ENCODE measurements around the gene COL11A2.
"Not testable (repeated sequence)": the region's sequence is repeated elsewhere in the genome, so short reads cannot be mapped to it uniquely, and the experiment has no call there.

COL11A2 gene

DNA sequence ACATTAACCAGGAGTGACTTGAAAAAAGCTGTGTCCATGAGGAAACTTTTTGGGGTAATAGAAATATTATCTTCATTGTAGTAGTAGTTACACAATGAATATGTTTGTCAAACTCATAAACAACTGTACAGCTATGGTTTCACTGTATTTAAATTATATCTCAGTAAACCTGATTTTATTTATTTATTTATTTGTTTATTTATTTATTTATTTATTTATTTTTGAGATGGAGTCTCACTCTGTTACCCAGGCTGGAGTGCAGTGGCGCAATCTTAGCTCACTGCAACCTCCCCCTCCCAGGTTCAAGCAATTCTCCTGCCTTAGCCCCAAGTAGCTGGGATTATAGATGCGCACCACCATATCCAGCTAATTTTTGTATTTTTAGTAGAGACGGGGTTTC lies 41.7 kb downstream of the COL11A2 start:
- not testable (repeated sequence) for DNase-seq

DNA sequence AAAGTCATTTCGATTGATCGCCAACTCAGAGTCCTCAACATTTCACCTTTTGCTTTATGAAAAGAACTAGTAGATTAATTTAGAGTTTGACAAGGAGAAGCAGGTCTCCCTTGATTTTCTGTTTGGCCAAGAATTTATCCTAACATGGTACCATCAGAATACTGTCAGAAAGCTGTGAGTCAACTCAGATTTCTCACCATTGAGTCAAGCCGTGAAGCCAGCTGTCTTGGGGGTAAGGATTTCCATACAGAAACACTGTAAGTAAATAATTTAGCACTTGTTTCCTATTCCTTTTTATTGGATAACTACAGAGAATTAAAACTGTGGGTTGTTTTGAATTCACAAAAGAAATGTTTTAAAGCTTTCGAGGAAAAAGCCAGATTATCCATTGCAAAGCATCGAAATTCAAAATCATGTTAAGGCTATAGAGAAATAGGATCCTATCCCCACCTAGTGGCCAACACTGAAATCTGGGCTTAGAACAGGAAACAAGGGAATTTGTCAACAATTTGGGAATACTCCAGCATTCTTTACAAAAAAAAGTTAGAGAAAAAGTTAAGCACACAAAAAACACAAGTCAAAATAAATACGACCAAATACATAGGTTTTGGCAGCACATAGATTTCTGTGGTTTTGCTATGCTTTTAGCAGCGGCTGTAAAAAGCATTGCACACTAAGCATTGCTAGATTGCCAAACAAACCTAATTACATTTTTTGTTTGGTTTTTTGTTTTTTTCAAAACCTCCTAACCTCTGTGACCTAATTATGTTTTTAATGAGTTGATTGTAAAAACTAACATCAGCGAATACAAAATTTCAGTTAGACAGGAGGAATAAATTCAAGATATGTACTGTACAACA lies 44.2 kb downstream of the COL11A2 start:
- peak; percentile 59 for DNase-seq

DNA sequence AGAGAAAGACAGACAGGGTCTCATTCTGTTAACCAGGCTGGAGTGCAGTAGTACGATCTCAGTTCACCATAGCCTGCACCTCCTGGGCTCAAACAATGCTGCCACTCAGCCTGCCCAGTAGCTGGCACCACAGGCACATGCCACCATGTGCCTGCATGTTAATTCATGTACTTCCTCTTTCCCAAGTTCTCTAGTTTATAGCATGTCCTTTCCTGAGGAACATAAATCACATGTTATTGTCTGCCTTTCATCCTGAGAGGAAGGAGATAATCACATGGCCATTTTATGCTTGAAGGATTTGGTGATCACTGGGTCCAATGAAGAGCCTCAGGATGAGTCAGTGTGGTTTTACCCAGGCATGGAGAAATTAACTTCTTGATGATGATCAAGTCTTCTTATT lies 47.9 kb downstream of the COL11A2 start:
- DNase-seq = peak; percentile 79

DNA sequence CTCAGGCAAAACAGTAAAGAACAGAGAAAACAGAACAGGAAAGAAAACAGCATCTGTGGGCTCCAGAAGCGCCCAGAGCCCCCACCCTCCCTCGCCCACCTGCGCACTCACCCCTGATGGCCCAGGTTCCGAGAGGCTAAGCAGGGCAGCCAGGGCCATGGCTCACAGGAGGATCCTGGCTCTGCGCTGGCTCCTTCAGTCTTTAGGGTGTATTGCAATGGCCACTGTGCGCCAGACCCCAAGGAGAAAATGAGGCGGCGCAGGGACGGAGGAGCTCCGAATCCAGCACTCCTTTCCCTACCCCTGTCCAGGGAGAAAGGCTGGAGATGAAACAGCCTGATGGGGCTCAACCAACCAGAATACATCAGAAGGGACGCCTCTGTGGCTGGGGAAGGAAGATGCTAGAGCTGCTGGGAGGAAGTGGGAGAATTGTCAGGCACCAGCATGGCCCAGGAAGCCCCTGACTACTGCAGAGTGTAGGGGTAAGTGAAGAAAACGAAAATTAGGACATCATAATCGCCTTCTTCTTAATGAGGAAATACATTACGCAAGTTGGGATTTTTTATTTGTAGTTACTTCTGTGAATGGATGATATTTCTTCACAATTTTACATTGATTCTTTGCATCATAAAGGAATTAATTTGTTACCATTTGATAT lies 49.0 kb downstream of the COL11A2 start:
- DNase-seq = no peak

DNA sequence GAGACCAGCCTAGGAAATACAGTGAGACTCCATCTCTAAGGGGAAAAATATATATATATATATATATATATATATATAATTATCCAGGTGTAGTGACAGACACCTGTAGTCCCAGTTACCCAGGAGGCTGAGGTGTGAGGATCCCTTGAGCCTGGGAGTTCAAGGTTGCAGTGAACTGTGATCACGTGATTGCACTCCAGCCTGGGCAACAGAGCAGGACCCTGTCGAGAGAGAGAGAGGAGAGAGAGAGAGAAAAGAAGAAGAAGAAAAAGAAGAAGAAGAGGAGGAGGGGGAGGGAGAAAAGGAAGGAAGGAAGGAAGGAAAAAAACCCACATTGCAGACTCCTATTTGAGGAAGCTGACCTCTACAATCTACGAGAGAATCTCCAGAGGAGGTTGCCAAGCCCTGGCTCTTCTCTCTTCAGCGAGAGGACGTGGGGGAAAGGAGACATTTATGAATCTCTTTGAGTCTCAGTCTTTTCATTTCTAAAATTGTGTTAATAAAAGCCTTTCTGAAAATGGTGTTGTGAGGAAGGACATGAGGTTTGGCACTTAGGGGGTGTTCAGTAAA lies 49.7 kb downstream of the COL11A2 start:
- peak; percentile 32 for DNase-seq

DNA sequence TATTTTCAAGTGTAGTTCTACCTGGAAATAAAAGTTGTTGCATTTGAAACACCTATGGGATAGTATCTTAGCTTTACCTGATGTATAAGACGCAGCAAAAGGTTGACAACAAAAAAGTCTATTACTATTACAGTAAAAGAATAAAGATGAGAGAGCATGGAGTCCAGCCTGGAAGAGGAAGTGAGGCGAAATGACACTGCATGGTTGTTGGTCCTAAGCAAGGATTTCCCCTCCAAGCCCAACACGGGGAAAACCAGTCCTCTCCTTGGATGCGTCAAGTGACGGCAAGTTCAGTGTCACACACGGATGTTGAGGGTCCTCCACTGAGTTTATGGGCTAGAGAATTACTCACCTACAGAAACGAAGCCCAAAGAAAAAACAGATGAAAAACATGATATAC lies 51.7 kb downstream of the COL11A2 start:
- no peak for DNase-seq

DNA sequence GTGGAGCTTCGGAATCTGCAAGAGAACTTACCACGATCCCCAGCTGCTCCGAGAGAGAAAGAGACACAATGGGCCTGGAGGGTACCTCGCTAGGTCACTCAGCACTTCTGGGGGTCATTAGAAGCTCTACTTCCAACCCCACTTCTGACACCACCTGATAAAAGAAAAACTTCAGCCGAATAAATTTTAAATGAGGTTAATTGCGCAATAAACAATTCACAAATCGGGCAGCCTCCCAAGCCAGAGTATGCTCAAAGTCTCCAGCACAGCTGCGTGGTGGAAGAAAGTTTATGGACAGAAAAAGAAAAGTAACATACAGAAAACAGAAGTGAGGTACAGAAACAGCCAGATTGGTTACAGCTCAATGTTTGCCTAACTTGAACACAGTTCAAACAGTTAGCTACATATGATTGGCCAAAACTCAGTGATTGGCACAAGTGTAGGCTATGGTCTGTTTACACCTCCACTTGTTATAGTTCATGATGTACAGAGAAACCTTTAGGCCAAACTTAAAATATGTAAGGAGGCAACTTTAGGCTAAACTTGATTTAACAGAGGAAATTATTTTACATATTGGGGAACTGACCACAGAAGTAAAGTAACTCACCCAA lies 52.6 kb downstream of the COL11A2 start:
- DNase-seq = no peak

DNA sequence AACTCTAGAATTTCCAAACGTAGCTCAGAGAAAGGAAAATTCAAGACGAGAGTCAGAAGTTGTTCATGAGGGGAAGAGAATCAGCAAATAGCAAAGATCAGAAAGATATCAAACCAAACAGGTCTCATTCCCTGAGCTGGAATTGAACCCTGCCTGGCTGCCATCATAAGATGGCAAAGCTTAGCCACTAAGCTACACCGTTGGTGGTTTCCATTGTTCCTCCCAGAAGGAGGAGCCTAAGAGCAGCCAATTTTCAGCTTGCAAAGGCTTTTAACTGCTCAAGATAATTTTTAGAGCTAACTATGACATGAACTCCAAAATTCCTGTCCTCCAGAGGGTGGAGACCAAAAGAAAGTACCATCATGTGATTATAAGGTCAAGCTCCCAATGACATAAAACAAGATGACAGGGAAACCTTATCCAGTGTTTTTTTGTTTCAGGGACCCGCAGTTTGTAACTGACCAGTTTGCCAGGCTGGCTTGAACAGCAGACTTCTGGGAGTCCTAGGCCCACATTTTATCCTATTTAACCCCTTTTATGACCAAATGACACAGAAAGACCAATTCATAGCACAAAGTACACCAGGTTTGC lies 55.9 kb downstream of the COL11A2 start:
- no peak for DNase-seq

DNA sequence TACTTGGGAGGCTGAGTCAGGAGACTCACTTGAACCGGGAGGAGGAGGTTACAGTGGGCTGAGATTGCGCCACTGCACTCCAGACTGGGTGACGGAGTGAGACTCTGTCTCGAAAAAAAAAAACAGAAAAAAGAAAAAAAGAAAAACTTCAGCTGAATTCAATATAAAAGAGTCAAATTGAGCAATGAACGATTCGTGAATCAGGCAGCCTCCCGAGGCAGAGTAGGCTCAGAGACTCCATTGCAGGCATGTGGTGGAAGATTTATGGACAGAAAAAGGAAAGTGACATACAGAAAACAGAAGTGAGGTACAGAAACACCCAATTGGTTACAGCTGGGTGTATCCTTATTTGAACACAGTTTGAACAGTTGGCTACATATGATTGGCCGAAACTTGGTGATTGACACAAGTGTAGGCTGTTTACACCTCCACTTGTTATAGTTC lies 60.2 kb downstream of the COL11A2 start:
- DNase-seq = peak; percentile 36

DNA sequence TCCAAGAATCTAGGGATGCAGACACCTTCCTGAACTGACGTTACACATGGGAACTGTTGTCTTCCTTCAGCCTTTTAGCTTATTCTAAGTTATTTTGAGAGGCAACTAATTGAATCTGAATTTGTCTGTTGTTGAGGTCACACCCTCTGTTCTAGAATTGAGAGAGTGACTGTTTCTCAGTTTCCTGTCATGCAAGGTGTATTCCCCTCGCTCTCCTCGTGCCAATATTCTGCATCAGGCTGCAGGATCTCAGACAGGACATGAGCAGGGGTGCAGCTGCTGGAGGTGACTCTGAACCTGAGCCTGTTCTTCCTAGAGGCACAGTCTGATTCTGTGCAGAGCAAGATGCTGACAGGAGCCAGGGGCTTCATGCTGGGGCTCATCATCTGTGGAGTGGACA lies 63.9 kb downstream of the COL11A2 start:
- no peak for DNase-seq

DNA sequence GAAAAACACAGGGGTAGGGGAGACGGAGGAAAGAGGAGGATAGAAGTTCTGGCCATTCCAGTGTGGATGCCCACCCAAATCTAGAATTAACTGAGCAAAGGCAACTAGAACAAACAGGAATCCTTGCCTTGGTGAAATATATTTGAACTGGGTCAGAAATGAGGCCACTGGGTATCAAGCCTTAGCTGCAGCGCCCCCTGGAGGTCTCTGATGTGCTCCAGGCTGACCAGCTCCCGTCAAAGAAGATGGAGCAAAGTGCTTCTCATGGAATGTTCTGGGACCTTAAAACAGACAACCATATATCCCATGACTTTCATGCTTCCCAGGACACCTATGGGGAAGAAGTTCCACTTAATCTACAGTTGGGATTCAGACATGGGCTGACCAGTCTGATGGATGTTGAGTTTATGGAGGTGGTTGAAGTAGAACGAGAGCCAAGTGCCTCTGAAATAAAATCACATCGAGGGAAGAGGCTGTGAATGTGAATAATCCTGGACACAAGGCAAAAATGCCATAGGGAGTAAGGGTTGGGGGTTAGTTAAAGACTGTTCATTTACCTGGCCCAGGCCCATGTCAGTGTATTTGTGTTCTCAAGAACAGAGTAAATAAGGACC lies 66.1 kb downstream of the COL11A2 start:
- peak; percentile 81 for DNase-seq

DNA sequence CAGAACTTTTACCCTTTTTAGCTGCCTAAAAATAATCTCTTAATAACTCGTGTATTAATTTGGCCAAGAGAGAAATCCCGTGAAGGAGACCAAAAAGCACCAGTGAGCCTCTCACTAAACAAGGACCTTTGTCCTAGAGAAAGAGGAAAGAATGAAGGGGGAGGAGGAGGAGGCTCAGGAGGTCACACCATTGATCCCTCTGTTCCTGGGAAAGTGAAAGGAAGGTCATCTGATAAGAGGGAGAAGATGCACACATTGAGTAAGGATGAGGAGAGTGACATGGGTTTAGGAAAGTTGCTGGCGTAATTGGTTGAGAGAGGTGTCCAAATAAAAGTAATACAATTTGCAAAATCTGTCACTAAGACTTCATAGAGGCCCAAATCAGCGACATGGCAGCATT lies 67.3 kb downstream of the COL11A2 start:
- DNase-seq = no peak

DNA sequence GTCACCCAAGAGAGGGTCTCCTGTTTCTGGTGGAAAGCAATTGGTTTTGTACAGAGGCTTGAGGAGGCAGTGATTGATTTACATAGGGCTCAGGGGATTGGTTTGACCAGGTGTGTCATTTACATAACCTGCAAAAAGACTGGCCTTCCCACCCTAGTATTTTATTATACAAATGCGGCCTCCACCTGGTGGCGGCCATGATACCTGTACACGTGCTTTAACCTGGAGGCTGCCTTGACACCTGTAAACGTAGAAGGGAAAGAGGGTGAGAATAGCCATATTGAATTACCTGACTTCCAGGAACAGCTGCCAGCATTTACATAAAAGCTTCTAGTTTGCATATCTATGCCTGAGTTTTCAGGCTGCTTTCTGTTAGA lies 67.8 kb downstream of the COL11A2 start:
- no peak for DNase-seq

DNA sequence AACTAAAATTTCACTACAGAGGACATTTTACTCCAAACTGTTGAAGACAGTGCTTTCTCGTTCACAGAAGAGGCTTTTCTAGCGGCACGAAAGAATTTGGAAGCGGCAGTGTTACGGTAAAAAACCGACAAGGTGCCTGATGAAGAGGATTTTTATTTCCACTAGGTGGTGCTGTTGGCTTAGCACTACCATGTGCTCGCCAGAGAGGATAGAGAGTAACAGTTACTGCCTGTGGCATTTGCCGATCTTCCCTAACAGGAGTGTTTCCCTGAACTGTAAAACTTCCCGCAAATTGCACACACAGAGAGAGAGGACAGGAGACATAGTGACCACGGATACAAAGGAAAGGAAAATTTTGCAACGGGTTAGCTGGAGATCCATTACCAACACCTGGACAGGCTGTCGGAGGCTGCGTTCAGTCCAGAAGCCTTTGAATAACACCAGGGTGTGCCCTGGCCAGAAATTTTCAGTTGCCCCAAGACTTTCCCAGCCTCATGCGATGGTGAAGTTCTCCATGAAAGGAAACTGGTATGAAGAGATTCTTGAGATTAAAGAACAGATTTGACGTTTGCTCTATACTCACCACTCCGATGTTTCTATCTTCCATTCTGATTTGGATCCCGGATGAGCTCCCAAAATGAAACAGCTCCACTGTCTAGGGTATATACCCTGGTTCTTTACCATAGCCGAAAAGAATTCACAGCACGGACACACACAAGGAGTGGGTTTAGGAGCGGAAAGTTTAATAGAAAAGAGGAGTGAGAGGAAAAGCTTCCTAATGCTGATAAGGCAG lies 68.3 kb downstream of the COL11A2 start:
- peak; percentile 83 for DNase-seq

DNA sequence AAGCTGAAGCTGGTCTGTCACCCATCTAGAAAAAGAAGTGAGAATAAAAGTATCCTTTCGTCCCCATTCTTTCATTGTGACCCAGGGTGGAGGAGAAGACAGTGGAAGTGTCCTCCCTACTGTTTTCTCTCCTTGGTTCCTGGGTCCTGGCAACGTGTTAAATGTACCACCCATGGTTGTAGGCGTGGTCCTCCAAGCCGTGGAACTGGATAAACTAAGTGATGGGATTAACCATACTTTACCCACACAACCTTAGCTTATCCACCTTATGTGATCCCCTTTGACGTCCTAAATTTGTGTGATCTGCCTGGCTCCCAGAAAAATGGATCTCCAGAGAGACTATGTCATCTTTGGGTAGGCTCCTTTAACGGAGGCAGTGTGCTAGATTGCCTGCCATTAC lies 69.1 kb downstream of the COL11A2 start:
- DNase-seq = no peak

DNA sequence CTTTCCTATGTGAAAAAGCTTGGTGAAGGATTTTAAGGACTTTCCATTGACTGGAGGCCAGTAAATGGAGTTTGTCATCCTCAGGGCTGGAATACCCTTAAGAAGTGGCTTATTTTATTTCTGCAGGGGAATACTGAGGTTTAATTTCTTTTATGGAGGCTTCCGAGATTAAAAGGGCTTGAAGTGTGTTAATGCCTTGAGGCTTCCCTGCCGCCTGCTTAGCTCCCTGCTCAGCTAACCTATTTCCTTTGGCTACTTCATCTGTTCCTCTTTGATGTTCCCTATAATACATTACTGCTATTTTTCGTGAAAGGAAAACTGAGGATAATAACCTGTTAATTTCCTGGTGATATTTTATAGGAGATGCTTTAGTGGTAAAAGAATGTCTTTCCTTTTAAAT lies 72.3 kb downstream of the COL11A2 start:
- no peak for DNase-seq

DNA sequence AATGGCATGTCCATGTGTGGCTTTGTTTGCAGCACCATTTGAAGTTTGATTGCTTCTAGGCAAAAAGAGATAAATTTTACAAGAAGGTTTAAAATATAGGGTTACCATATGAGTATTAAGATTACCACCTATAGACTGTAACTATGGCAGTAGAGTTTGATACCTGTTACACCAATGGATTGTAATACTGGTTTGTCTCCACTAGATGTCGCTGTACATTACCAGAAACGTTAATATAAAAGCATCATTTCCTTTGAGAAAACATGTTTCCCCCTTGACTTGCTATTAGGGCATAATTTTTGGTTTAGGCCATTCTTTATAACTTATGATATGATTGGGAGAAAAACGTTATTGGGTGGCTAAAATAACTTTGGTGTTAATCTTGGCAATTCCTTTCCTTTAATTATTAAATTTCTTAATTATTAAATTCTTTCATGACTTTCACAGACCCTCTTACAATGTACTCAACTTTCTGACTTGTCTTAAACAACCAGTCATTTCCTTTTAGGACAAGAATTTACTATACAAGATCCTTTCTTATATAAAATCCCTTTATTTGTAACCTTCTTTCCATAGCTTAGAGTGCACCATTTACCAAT lies 73.6 kb downstream of the COL11A2 start:
- peak; percentile 81 for DNase-seq

DNA sequence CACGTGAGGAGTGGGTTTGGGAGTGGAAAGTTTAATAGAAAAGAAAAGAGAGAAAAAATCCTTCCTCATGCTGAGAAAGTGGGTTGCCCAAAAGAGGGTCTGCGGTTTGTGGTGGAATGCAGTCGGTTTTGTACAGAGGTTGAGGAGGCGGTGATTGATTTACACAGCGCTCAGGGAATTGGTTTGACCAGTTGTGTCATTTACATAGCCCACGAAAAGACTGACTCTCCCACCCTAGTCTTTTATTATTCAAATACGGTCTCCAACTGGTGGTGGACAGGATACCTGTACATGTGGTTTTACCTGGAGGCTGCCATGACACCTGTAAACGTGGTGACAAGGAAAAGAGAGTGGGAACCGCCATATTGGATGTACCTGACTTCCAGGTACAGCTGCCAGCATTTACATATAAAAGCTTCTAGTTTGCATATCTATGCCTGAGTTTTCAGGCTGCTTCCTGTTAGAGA lies 74.4 kb downstream of the COL11A2 start:
- peak; percentile 16 for DNase-seq

DNA sequence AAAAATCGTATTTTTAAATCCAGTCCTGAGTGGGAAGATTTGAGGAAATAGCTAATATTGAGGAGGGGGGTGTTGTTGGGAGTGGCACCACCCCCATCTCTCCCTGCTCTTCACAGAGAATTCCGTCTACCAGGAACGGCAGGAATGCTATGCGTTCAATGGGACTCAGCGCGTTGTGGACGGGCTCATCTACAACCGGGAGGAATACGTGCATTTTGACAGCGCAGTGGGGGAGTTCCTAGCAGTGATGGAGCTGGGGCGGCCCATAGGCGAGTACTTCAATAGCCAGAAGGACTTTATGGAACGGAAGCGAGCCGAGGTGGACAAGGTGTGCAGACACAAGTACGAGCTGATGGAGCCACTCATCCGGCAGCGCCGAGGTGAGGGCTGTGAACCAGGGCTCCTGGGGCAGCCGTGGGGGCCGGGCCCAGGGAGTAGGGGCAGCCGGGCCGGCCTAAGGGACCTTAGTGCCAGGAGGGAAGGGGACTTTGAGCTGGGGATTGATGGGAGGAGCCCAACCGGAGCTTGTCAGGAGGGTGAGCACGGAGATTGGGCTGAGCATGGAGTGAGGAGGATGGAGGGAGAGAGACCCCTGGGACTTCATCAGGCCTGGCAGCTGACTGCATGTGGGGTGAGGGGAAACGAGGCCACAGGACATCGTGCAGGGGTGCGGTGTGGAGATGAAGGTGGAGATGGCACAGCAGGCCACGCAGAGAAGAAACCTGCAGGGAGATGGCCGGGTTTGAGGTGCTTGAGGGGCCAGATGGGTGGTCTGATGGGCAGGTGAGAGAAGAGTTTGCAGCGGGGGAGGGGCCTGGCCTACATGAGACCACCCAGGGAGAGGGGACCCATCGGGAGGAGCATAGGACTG lies 75.2 kb downstream of the COL11A2 start:
- no peak for DNase-seq

DNA sequence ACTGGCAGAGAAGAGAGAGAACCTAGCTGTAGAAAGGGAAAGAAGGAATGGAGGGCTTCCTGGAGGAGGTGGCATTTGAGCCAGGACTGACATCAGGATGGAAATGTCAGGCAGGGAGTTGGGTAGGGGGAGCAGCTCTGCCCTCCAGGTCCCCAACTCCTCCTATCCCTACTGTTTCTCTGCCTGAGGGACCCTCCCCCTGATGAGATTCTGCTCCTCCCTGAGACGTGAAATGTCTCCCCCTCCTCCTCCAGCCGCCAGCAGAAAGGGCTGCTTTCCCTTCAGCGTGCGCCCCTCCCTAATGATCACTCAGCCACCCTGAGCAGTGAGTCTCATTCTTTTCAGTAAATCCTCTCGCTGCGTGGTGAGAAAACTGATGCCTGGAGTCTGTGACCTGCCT lies 75.8 kb downstream of the COL11A2 start:
- DNase-seq = no peak
